GM12872 (cell line): ENCODE results near the gene NAV2.

Source experiments
- TF ChIP-seq, protein P1 (sequence below): IDR thresholded peaks from 3 replicates; pipeline ENCODE4 v1.5.1; 2011; ENCODE audit warnings: low read depth, mild to moderate bottlenecking, low read length, moderate library complexity; ENCODE audit not compliant: insufficient read depth

Gene NAV2

DNA sequence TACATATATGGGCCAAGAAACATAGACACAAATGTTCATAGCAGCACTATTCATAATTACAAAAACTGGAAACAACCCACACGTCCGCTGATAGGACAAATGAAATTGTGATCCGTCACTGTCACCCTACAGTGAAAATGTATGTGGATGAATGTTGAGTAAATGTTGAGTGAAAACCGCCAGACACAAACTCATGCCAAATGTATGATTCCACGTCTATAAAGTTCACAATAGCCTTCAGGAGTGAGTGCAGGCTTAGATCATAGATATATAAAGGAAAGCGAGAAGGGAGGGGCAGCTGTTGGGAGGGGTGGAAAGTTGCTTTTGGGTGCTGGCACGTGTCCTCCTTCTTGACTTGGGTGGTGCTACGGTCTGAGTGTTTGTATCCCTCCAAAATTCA is 414.1 kb downstream of the NAV2 start:
- TF ChIP-seq, protein P1, sequence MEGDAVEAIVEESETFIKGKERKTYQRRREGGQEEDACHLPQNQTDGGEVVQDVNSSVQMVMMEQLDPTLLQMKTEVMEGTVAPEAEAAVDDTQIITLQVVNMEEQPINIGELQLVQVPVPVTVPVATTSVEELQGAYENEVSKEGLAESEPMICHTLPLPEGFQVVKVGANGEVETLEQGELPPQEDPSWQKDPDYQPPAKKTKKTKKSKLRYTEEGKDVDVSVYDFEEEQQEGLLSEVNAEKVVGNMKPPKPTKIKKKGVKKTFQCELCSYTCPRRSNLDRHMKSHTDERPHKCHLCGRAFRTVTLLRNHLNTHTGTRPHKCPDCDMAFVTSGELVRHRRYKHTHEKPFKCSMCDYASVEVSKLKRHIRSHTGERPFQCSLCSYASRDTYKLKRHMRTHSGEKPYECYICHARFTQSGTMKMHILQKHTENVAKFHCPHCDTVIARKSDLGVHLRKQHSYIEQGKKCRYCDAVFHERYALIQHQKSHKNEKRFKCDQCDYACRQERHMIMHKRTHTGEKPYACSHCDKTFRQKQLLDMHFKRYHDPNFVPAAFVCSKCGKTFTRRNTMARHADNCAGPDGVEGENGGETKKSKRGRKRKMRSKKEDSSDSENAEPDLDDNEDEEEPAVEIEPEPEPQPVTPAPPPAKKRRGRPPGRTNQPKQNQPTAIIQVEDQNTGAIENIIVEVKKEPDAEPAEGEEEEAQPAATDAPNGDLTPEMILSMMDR, result no peak

DNA sequence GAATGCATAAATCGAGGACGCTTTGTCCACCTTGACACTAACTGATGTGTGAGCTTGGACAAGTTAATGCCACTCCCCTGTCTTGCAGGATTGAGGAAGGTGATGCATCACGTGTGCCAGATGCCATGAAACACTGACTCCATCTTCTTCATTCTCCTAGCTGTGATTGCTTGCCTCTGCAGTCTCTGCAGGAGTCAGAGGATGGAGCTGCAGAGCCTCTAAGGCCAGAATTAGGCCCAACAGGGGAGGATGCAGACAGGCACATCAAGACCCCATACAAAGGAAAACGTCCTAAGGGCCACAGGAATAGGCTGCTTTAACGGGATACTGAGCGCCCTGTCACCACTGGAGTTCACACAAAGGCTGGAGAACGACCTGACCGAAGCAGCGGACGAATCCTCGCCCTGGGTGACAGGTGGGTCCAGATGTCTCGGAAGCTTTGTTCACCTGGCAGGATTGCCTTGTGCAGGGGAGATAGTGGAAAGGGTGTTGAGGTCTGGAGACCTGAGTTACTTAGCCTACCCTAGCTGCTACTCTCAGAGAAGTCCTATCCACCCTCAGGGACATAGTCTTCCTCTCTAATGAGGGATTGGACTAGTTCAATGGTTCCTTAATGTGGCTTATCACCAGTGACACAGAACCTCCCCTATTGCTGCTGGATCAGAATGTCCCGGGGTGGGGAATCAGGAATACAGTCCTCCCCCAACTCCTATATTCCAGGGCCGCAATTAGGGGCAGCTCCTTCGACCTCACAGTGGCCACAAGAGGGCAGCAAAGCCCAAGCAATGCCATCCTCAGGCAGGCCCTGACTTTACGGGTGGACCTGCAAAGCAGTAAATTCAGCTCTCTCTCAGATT is 415.3 kb downstream of the NAV2 start:
- TF ChIP-seq, protein P1, result peak; percentile 87

DNA sequence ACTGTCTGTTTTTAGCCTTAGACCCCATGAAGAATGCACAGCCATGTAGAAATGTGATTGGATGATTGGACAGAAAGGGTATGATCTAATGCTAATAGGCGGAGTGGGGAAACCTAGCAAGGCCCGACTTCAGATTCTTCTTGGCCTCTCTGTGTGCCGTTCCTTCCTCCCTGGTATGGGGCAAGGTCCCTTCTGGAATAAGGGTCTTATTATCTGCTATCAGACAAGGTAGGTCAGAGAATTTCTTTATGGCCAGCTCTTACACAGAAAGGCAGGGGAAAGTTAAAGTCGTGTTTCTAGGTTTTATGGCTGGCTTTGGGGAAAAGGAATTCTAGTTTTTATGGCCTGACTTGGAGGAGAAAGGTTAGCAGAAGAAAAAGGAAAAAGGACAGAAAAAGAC is 417.0 kb downstream of the NAV2 start:
- TF ChIP-seq, protein P1, result no peak

DNA sequence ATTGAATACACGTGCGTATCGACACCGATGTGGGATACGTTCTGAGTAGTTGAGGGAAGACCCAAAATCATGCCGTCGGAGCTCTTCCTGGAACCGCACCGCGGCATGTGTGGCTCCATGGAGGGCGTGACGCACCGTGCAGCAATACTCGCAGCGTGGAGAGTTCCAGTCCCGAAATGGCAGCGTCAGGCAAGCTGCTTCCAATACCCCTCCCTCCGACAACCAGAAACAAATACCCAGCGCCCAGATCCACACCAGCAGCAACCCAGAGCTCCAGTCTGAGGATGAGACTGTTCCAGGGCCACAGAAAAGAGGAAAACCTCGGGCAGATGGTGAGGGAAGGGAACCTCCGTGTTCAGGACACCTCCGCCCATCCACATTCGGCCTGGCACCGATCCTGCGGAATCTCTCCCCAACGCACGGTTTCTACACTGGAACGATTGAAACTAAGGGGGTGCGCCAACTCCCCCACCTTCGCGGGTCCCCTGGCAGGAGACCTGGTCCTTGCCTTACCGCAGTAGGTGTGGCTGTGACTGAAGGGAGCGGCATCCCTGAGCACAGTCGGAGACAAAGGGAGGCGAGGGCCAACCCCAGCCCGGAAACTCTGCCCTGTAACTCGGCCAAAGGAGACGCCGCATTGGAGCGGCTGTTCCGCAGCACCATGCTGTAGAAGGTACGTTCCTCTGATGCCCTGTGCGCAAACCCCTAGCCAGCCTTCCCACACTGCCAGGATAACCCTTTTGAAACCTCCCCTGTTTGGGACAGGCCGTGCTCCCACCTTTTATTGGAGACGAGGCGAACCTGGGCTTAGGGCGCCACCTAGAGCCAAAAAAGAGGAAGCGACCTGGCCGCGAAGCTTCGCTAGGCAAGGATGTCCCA is 419.4 kb downstream of the NAV2 start:
- TF ChIP-seq, protein P1, result peak; percentile 88

DNA sequence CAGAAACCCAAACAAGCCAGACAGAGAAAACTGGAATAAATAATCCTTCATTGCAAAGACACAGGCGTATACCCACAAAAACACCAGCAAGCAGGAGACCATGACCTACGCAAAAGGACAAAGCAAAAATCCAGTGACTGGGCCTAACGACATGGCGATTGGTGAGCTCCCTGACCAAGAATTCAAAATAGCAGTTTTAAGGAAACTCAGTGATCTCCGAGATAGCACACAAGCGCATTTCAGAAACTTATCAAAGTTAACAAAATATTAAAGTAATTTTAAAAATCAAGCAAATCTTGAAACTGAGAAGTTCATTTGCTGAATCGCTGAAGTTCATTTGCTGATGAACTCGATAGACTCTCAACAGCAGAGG is 420.0 kb downstream of the NAV2 start:
- TF ChIP-seq, protein P1, result no peak

DNA sequence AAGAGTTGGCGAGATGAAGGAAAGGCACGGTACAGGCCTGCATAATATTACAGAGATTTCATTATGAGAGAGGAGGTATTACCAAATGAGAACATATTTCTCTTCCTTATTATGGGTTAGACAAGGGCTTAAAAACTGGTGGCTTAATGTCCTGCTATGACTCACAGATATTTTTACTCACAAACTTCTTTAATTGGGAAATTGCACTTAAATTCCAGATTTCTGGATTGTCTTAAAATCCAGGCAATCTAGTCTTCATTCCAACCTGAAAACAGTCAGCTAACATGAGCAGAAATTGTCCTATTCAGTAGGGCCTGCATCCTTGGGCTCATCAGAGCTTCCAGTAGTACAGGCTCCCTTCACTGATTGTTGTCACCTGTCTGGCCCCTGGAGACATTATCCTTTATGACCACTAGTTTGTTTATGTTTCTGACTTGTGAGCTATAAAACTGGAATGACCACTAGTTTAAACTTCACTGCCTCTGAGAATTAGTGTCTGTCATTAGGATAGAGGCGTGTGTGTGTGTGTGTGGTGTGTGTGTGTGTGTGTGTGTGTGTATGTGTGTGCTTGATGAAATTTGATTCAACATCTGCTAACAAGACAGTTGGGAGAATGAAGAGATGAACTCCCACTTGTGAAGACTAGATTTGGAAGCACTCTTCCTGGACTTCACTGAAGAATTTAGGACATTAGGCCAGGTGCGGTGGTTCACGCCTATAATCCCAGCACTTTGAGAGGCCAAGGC is 422.5 kb downstream of the NAV2 start:
- TF ChIP-seq, protein P1, result no peak

DNA sequence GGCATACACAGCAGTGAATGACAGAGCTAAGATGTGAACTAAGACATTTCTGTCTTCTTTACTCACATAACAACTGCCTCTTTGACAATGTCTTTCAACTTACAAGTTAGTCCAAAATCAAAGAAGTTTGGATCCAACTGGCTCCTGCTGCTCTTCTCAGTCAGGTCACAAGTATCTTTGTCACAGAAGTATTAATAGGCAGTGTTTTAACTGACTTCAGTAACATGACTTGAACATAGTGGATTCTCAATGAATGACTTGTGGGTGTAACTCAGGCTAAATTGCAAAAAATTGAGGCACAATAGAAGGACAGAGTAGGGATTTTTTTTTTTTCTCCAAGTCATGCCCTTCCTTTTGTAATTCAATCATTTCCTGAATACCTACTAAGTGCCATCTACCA is 425.0 kb downstream of the NAV2 start:
- TF ChIP-seq, protein P1, result no peak
